Hindlimb muscle (tissue), 1 donor: ENCODE results near the gene SLC6A11. TPM values are rescaled to one million over a fixed set of nuclear protein-coding genes. Genes with fewer than 3 reads are reported as not detected.

ENCODE experiments used
- DNase-seq: peaks from one replicate; pipeline ENCODE4 v3.0.0-alpha.2; 2013
- polyA plus RNA-seq: library from polyadenylated mRNA; unstranded; fragments of 120-200 nt; gene quantifications from one replicate; pipeline ENCODE4 v1.2.1, GENCODE V29; 2013; ENCODE audit not compliant: insufficient read length

The SLC6A11 gene
- polyA plus RNA-seq, 1 donor, result 0.06 TPM

DNA sequence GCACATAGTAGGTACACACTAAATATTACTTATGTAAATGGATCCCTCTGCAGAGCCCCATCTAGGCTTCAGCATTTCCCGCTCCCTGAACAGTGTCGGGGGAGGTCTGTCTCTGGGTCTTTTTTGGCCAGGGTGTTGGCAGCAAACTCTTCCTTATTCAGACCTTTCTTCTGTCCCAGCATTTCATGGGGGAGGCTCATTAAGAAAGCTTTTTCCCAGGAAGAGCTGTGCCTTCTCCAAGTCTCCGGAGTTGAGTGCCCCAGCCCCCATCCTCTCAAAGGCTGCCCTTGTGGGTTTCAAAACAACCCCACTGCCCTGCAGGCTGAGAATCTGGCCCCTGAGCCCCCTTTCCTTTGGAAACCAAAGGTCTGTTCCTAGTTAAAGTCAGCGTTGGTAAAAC lies 25.1 kb downstream of the SLC6A11 start:
- DNase-seq, result no peak

DNA sequence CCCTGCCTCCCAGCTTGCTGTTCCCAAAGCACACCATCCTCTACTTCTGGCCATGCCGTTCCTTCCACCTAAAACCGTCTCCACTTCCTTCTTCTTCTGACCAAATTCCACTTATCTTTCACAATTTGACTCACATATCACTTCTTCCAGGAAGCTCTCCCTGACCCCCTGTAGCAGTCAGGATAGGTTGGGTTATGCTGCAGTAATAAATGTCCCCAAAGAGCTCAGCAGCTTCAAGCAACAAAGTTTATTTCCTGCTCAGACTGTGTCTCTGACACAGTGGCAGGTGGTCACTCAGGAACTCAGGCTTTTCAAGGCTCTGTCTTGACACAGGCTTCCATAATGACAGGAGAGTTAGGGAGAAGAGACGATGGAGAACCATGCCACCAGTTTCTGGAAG lies 27.4 kb downstream of the SLC6A11 start:
- no peak for DNase-seq

- DNase-seq, result peak; percentile 3
Observed at GRCh38 chr3:10845001-10845761, 29.2 kb downstream of the SLC6A11 start.

GRCh38 chr3:10845839-10846656 lies 30.0 kb downstream of the SLC6A11 start:
- peak; percentile 5 for DNase-seq

DNA sequence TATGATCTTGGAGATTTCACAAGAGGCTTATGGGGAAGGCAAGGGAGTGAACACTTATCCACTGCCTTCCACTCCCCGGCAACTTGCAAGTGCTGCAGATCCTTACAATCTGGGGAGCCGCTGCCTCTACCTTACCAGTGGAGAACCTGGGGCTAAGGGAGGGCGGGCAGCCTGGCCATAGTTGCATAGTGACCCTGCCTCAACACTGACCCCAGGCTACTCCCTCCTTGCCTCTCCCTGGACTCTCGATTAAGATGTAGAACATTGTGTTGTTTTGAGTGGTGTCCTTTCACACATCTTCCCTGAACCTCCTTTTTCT lies 30.6 kb downstream of the SLC6A11 start:
- DNase-seq, result no peak

GRCh38 chr3:10848261-10848660 lies 32.2 kb downstream of the SLC6A11 start:
- DNase-seq, result no peak

GRCh38 chr3:10852066-10852808 lies 36.2 kb downstream of the SLC6A11 start:
- DNase-seq, result no peak

DNA sequence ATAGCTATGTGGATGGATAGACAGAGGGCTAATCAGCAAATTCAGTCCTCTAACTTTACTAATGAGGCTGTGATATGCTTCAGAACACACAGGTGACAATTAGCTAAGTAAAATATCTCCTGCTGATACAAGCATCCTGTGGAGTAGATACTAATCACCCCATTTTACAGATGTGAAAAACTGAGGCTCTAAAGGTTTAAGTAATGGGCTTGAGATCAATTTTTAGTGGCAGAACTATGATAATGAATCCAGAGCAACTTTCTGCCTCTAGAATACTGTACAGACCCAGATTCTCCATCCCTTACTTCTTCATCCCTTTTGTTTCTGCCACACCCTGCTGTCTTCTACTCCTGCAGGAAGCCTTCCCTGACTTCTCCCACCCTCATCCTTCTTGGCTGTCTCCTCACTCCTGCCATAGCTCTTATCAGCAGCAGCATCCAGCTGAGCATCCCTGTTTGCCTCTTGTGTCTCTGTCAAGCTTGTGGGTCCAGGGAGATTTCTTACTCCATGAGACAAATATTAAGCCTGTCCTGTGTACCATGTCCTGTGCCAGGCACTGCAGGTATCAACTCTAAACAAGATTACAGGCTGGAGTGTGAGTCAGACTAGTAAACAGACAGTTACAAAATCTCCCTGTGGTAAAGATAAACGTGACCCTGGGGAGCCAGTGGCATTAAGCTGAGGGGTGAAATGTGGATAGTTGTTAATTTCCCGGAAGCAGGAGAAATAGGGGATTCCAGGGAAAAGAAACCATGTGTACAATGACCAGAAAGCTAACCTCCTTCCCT lies 39.2 kb downstream of the SLC6A11 start:
- DNase-seq, result no peak

GRCh38 chr3:10855871-10856662 lies 40.0 kb downstream of the SLC6A11 start:
- no peak for DNase-seq

DNA sequence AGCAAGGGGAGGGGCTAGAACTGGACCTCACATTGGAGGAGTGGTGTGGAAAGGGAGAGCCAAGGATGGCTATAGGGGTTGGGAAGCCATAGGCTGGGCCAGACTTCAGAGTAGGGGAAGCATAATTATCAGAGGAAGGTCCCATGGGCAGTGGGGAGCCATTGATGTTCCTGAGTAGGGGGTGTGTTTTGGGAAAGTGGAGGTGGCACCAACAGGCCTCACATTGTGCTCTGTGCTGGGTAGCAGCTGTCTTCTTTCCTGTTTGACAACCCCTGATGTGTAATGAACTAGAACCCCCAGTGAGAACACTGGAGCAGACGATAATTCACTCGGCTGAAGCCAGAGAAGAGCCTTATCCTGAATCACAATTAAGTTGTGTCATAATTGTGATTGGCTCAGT lies 41.2 kb downstream of the SLC6A11 start:
- no peak for DNase-seq

- DNase-seq, result no peak
Observed at GRCh38 chr3:10858091-10858490, 42.1 kb downstream of the SLC6A11 start.

- peak; percentile 4 for DNase-seq
Observed at GRCh38 chr3:10867384-10867783, 51.4 kb downstream of the SLC6A11 start.

DNA sequence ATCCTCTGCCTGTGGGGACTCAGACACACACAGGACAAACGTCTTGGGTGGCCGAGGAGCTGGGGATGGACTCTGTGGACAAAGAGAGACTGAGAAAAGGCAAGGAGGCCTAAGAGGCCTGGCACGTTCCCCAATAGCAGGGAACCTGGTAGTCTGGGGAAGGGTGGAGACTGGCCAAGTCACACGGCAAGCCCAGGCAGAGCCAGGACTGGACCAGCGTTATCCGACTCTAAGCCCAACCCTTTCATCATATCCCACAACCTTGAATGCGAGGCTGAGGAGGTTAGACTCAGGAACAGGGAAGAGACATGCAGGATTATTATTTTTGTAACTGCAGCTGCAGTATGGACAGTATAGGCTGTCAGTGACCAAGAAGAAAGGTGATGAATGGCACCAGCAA lies 53.4 kb downstream of the SLC6A11 start:
- no peak for DNase-seq

DNA sequence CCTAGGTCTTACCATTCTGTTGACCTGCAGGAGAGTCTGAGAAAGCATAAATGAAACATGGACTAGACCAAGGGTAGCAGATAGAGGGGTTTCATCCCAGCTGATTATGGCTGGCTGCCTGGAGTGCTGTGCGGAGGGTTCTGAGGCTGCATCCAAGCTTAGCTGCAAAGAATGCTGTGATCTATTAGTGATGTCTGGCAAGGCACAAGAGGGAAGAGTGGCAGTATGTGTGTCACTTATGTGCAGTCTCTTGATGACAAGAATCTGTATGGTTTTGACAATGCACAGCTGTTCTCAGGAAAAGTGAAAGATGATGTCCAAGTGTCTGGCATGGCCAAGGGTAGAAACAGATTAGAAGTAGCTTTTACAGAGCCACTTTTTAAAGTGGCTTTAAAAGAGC lies 54.3 kb downstream of the SLC6A11 start:
- DNase-seq, result no peak

DNA sequence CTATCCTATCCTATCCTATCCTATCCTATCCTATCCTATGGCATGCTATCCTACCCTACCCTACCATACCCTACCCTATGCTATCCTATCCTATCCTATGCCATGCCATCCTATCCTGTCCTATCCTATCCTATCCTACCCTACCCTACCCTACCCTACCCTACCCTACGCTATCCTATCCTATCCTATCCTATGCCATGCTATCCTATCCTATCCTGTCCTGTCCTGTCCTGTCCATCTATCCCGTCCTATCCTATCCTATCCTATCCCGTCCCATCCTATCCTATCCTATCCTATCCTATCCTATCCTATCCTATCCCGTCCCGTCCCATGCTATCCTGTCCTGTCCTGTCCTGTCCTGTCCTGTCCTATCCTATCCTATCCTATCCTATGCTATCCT lies 57.4 kb downstream of the SLC6A11 start:
- no peak for DNase-seq

DNA sequence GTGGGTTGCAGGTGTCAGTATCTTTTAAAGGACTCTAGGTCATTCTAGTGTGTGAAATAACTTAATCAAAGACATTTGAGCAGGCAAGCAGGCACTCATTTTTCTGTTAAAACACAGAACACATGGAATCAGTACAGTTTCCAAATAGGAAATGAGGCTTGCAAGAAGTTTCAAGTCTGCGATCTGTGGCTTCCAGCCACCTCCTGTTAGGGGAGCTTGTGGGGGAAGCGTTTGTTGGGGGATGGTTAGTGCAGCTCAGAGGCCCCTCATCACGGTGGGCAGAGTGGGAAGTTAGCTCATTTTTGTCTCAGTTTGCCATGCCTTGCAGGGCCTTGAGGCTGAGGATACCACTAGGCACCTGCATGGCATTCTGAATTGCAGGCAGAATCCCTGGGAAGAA lies 59.9 kb downstream of the SLC6A11 start:
- no peak for DNase-seq

DNA sequence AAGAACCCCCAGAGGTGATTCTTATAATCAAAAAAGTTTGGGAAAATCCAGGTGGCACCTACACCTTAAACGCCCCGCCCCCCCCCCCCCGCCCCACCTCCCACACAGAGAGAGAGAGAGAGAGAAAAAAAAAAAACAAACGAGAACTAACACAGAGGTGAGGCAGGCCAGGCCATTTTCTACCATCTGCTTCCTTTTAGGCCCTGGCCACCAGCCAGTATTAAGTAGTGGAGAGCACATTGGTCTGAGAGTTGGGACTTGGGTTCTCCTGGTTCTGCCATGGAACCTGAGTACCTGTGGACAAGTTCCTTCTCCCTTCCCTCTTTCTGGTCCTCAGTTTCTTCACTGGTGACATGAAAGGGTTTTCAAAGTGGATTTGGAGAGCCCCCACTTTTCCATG lies 60.6 kb downstream of the SLC6A11 start:
- DNase-seq, result no peak

DNA sequence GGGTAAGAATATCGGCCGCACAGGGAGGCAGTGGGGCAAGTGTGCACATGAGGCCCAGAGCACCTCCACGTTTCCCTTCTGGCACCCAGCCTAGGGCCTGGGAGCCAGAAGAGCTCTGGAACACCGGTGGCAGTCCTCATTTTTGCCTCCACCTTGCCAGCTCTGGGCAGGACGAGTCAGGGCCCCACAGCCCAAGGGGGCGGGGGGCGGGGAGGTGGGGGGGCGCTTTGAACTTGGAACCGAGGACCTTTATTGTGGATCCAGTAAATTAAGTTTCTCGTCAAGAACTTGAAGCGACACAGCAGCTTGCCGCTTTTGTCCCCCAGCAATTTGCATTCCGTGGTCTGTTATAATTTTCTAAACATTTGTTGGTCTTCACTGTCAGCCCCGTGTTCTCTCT lies 66.8 kb downstream of the SLC6A11 start:
- no peak for DNase-seq

DNA sequence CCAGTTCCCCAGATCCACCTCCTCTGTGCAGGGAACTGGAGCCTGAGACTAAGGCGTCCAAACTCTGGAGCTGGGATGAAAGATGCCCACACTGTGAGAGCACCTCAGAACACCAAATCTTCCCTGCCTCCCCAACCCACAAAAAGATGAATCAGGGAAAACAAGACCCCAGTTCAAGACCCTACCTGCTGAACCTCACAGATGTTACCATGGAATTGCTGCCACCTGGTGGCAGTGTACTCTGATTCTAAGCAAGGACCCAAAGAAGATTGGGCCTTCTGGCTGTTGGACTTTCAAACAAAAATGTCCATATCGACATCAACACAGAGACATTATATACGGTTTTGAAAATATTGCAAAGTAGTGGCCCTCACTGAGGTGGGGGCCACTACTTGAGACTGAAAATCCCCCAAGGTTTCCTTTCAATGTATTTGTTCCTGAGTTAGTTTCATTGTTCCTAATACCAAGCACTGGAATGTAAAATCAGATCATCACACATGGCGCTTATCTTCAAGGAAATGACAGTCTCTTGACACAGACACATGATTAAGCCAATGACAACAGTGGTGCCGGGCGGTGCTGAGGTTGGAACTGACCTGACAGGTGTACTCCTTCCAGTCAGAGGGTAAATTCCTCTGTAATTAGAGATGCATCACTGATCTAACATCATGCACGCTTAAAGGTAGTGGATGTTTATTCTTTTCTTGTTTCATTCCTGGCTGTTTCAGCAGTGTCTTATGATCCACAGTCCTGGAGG lies 67.6 kb downstream of the SLC6A11 start:
- no peak for DNase-seq

GRCh38 chr3:10887015-10887414 lies 71.0 kb downstream of the SLC6A11 start:
- DNase-seq, result no peak

DNA sequence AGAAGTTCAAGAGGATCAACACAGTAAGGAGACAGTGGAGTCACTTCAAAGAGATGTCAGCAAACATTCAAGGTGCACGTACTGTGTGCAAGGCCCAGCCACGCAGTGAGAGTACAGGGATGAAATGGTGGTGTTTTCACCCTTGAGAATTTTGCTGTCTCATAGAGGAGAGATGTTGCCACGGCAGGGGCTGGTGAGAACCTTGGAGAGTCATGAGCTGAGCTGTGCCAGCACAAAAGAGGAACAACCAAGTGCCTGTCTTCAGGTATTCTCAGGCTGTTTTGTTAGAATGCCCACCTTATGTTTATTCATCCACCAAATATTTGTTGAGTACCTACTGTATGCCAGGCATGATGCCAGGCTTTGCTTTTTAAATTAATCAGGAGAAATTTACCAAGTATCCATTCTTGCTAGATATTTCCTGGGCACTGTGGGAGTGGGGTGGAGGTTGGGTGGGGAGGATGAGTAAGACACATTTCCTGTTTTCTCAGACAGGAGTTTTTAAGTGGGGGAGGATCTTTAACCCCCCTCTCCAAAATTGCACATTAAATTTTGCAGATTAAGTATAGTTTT lies 72.6 kb downstream of the SLC6A11 start:
- DNase-seq, result no peak
